Erythroblast (primary cell): Measurements from ENCODE around the gene AGFG2.
A peak's percentile ranks its signal among the peaks of the same experiment; 100 is the strongest.

ENCODE experiments used
- DNase-seq, 2 experiments: peaks; one replicate each; lab custom pipeline; 2025; lab: John Stamatoyannopoulos, UW
- GATA1 ChIP-seq: IDR thresholded peaks from 2 replicates; pipeline ENCODE4 v1.6.1; 2011; ENCODE audit warnings: low read depth, mild to moderate bottlenecking, control low read depth, low read length, moderate library complexity
- POLR2A ChIP-seq: IDR thresholded peaks from 2 replicates; pipeline ENCODE4 v1.6.1; 2011; ENCODE audit warnings: mild to moderate bottlenecking, low read length

AGFG2 gene

GRCh38 chr7:100604976-100605911 is 66.2 kb downstream of the AGFG2 start:
- DNase-seq: peak; percentile 49 to 53
- TF ChIP-seq POLR2A (no peak), GATA1 (no peak)

- TF ChIP-seq GATA1: no peak
- no peak for TF ChIP-seq POLR2A
- no peak for DNase-seq
Observed at GRCh38 chr7:100606313-100606712, 67.3 kb downstream of the AGFG2 start.

DNA sequence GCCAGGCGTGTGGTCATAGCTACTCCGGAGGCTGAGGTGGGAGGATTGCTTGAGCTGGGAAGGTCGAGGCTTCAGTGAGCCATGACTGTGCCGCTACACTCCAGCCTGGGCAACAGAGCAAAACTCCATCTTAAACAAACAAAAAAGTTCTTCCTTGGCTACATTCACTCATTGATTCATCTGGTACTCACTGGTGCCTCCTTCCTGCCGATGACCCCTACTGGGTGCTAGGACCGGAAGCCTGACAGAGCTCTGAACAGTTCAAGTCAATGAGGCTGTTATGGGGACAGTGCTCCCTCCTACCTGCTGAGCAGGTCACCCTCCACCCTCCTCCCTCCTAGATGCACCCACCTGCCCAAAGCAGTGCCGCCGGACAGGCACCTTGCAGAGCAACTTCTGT is 68.1 kb downstream of the AGFG2 start:
- TF ChIP-seq POLR2A (no peak), GATA1 (no peak)
- DNase-seq: no peak

- TF ChIP-seq GATA1: no peak
- no peak for TF ChIP-seq POLR2A
Observed at GRCh38 chr7:100609958-100610357, 71.0 kb downstream of the AGFG2 start.

GRCh38 chr7:100611983-100612729 is 73.2 kb downstream of the AGFG2 start, which contains the start of gene MOSPD3:
Gene MOSPD3 (plus strand): TSS chr7:100612540. CDS start chr7:100612792, 252 bp downstream.
- peak; percentile 99 for DNase-seq
- TF ChIP-seq POLR2A: peak; percentile 93
- TF ChIP-seq GATA1: no peak

More at GRCh38 chr7:100609958-100610357, 71.0 kb downstream of the AGFG2 start:
- no peak for DNase-seq

DNA sequence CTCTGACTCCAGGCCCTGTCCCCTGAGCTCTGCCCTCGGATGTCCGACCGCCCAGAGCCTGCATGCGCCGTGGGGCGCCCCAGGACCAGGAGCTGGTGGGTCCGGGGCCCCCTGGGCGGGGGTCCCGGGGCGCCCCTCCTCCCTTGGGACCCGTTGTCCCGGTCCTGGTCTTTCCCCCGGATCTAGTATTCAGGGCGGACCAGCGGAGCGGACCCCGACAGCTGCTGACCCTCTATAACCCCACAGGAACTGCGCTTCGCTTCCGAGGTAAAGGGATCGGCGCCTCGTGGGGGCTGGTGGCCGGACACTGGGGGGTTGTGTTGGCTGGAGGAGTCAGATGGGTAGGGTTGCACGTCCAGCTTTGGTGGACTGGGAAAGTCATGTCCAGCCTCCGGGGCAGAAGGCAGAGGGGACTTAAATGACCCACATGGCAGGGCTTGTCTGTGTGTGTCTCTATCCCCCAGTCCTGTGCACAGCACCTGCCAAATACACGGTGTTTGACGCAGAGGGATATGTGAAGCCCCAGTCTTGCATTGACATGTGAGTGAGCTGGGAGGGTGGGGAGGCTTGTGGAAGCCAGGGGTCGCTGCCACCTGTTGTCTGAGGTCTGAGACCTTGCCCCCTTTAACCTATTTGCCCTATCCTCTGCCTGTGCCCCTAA is 73.9 kb downstream of the AGFG2 start:
- TF ChIP-seq GATA1 (no peak), POLR2A (no peak)
- DNase-seq: peak; percentile 61 to 64

- no peak for TF ChIP-seq GATA1
- no peak for TF ChIP-seq POLR2A
- no peak for DNase-seq
Observed at GRCh38 chr7:100613412-100614175, 74.6 kb downstream of the AGFG2 start.

- TF ChIP-seq GATA1 (no peak), POLR2A (no peak)
- no peak for DNase-seq
Observed at GRCh38 chr7:100614308-100614861, 75.4 kb downstream of the AGFG2 start.
